DOHH2 (cell line): ENCODE results near the gene ADGRB2.

Source experiments
- EZH2phosphoT487 ChIP-seq: fragments of 200-600 bp; sonication (generic); IDR thresholded peaks from 2 replicates; pipeline ENCODE4 v1.6.1; 2017; ENCODE audit warnings: borderline replicate concordance, mild to moderate bottlenecking, antibody characterized with exemption, low read length, moderate library complexity, mixed read lengths
- TF ChIP-seq, protein P1 (sequence below): fragments of 200-600 bp; sonication (generic); IDR thresholded peaks from one replicate; pipeline ENCODE4 v1.5.1; 2014; ENCODE audit warnings: antibody characterized with exemption, mild to moderate bottlenecking, low read depth, low read length; ENCODE audit not compliant: poor library complexity, severe bottlenecking

DNA sequence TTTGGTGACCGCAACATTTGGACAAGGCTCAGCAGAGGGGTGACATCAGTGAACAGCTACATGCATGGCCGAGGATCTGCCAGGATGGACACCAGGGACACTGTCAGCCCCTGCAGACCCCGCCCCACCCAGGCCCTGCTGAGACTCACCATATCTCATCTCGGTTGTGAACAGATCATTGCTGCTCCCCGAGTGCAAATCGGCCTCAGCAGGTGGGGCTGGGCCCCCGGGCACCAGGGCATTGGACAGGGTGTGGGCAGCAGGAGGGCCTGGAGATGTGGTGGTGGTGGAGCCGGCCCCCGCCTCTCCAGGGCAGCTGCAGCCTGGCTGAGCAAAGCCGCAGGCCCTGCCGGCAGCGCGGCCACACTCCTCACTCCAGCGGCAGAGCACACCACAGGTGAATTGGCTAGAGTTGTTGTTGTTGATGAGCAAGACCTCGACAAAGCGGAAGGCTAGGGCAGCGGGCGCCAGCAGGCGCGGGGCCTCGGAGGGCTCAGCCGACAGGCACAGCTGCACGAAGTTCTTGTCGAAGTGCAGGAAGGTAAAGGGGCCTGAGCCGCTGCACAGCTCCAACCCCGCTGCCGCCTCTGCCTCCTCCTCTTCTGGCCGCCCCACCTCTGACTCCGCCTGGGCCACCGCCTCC is 8.2 kb downstream of the ADGRB2 start:
- TF ChIP-seq, protein P1, sequence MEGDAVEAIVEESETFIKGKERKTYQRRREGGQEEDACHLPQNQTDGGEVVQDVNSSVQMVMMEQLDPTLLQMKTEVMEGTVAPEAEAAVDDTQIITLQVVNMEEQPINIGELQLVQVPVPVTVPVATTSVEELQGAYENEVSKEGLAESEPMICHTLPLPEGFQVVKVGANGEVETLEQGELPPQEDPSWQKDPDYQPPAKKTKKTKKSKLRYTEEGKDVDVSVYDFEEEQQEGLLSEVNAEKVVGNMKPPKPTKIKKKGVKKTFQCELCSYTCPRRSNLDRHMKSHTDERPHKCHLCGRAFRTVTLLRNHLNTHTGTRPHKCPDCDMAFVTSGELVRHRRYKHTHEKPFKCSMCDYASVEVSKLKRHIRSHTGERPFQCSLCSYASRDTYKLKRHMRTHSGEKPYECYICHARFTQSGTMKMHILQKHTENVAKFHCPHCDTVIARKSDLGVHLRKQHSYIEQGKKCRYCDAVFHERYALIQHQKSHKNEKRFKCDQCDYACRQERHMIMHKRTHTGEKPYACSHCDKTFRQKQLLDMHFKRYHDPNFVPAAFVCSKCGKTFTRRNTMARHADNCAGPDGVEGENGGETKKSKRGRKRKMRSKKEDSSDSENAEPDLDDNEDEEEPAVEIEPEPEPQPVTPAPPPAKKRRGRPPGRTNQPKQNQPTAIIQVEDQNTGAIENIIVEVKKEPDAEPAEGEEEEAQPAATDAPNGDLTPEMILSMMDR: no peak
- TF ChIP-seq EZH2phosphoT487: no peak
